Measurements from ENCODE around the gene NEGR1. TPM values are rescaled to one million over a fixed set of nuclear protein-coding genes. Genes with fewer than 3 reads are reported as not detected.

Gene NEGR1
- total and polyA plus RNA-seq, 2 donors (not counting 3 experiments of a cell fraction or from before 2014, with no cell fraction given) = 6.8 to 21.8 TPM

- FAIRE-seq (no peak), DNase-seq (ENCODE audit: low read depth, low spot score) (no peak)
- Histone ChIP-seq H3K9ac (replicated peaks; ENCODE audit: extremely low read depth, insufficient read depth, low read length) (no peak overlapping the region), H3K4me1 (ENCODE audit: control insufficient read depth, extremely low read depth, insufficient read depth, low read length) (no peaks in the 10 kb centered on the region), H3K4me3 (replicated peaks in 1 of 3; ENCODE audit: insufficient read depth in 1 of 3, low read depth in 1 of 3, low read length in 3 of 3) (no peak overlapping the region), H3K36me3 (ENCODE audit: control insufficient read depth in 2 of 2, extremely low read depth in 1 of 2, insufficient read depth in 2 of 2, low read length in 2 of 2) (no peaks in the 10 kb centered on the region), H3K9me3 (replicated peaks; ENCODE audit: control insufficient read depth, insufficient read depth, low read length) (no peaks in the 10 kb centered on the region), H3K9me1 (replicated peaks; ENCODE audit: control insufficient read depth, extremely low read depth, insufficient read depth, low read length) (no peaks in the 10 kb centered on the region), H2AFZ (ENCODE audit: low read depth, low read length) (no peak overlapping the region), H3K79me2 (ENCODE audit: control insufficient read depth, insufficient read depth, low read length) (no peaks in the 10 kb centered on the region), H3K27me3 (ENCODE audit: control insufficient read depth in 2 of 2, insufficient read depth in 2 of 2, low read length in 2 of 2) (no peaks in the 10 kb centered on the region), H3K4me2 (ENCODE audit: insufficient read depth, low read length) (no peak overlapping the region), H3K27ac (ENCODE audit: insufficient read depth, low read depth, low read length) (no peak overlapping the region), H4K20me1 (replicated peaks; ENCODE audit: control insufficient read depth, extremely low read depth, insufficient read depth, low read length) (no peaks in the 10 kb centered on the region)
- intact Hi-C loops (cut with micrococcal nuclease) = no loop called here
- dilution Hi-C loops (cut with MboI; ENCODE audit: extremely low pct_ligation_motif_present, low sequenced_read_pairs) = no loop called here
- BruUV-seq (replicated peaks) = no TSS peak
- ChIA-PET POLR2A (no interaction called here), CTCF (interaction anchor here (1.4 to 3.5 kb wide), 2 partner anchors 9 to 15 kb away, joined by 5 to 42 read pairs; no protein-coding TSS in a partner anchor)
- TF ChIP-seq JUN (IDR thresholded peaks at IDR 0.05; ENCODE audit: borderline replicate concordance, insufficient read depth, insufficient read length, low read depth) (no peak), EZH2 (IDR thresholded peaks at IDR 0.05; ENCODE audit: borderline replicate concordance, low read depth, low read length, severe bottlenecking) (no peak), MAX (IDR thresholded peaks at IDR 0.05; ENCODE audit: insufficient read depth, insufficient read length) (no peak), POLR2AphosphoS5 (IDR thresholded peaks at IDR 0.05; ENCODE audit: insufficient read depth, low read depth, low read length) (no peak), POLR2A (IDR thresholded peaks at IDR 0.05; ENCODE audit: low read depth, low read length) (no peak), MYC (IDR thresholded peaks at IDR 0.05; ENCODE audit: low read depth, low read length) (no peak), FOS (IDR thresholded peaks at IDR 0.05; ENCODE audit: borderline replicate concordance, insufficient read depth, low read length) (no peak), GATA2 (IDR thresholded peaks at IDR 0.05; ENCODE audit: insufficient read depth, insufficient read length, low read depth, low read length) (no peak)
- TF ChIP-seq, protein P1, sequence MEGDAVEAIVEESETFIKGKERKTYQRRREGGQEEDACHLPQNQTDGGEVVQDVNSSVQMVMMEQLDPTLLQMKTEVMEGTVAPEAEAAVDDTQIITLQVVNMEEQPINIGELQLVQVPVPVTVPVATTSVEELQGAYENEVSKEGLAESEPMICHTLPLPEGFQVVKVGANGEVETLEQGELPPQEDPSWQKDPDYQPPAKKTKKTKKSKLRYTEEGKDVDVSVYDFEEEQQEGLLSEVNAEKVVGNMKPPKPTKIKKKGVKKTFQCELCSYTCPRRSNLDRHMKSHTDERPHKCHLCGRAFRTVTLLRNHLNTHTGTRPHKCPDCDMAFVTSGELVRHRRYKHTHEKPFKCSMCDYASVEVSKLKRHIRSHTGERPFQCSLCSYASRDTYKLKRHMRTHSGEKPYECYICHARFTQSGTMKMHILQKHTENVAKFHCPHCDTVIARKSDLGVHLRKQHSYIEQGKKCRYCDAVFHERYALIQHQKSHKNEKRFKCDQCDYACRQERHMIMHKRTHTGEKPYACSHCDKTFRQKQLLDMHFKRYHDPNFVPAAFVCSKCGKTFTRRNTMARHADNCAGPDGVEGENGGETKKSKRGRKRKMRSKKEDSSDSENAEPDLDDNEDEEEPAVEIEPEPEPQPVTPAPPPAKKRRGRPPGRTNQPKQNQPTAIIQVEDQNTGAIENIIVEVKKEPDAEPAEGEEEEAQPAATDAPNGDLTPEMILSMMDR (IDR thresholded peaks at IDR 0.05; ENCODE audit: extremely low read depth in 1 of 2, insufficient read depth in 1 of 2, low read depth in 1 of 2, low read length in 2 of 2) = no peak
Observed at GRCh38 chr1:72023063-72023930, 259.0 kb downstream of the NEGR1 start.
